Measurements from ENCODE around the gene INSM1. TPM values are rescaled to one million over a fixed set of nuclear protein-coding genes. Genes with fewer than 3 reads are reported as not detected.
"Not testable (repeated sequence)": the region's sequence is repeated elsewhere in the genome, so short reads cannot be mapped to it uniquely, and the experiment has no call there.

INSM1 gene
- total RNA-seq, 6 experiments from 2014 or later, result not detected

- H3K4me1 Mint-ChIP-seq (ENCODE audit: low read depth), result peaks cover 5% of the 10 kb centered on the region; the same call in 1 of the 2 replicates
- H3K4me3 Mint-ChIP-seq, result no peak overlapping the region
- no peak for TF ChIP-seq CTCF (IDR thresholded peaks at IDR 0.05)
- H3K27ac Mint-ChIP-seq, result no peak overlapping the region
- no peaks in the 10 kb centered on the region for H3K36me3 Mint-ChIP-seq (ENCODE audit: low read depth)
- H3K27me3 Mint-ChIP-seq (ENCODE audit: insufficient read depth), result peaks cover 11% of the 10 kb centered on the region
- H3K9me3 Mint-ChIP-seq, result no peaks in the 10 kb centered on the region
- no peak for DNase-seq
These were observed 24.0 kb upstream of the INSM1 start for GRCh38 chr20:20343932-20344331.

GRCh38 chr20:20344476-20344875, 23.4 kb upstream of the INSM1 start:
- no peak for DNase-seq
- peaks cover 5% of the 10 kb centered on the region; the same call in 1 of the 2 replicates for H3K4me1 Mint-ChIP-seq (ENCODE audit: low read depth)
- peaks cover 11% of the 10 kb centered on the region for H3K27me3 Mint-ChIP-seq (ENCODE audit: insufficient read depth)
- no peaks in the 10 kb centered on the region for H3K9me3 Mint-ChIP-seq
- no peak overlapping the region for H3K4me3 Mint-ChIP-seq
- H3K27ac Mint-ChIP-seq, result no peak overlapping the region
- H3K36me3 Mint-ChIP-seq (ENCODE audit: low read depth), result no peaks in the 10 kb centered on the region
- TF ChIP-seq CTCF (IDR thresholded peaks at IDR 0.05), result no peak

GRCh38 chr20:20353576-20353975, 14.3 kb upstream of the INSM1 start:
- Mint-ChIP-seq H3K27ac (no peak overlapping the region), H3K9me3 (peaks cover 9% of the 10 kb centered on the region), H3K4me3 (no peak overlapping the region), H3K27me3 (ENCODE audit: insufficient read depth) (no peaks in the 10 kb centered on the region; the same call in 1 of the 2 replicates), H3K4me1 (ENCODE audit: low read depth) (no peaks in the 10 kb centered on the region), H3K36me3 (ENCODE audit: low read depth) (no peaks in the 10 kb centered on the region)
- no peak for DNase-seq
- no peak for TF ChIP-seq CTCF (IDR thresholded peaks at IDR 0.05)

GRCh38 chr20:20355503-20355902, 12.4 kb upstream of the INSM1 start:
- not testable (repeated sequence) for H3K4me3 Mint-ChIP-seq; H3K27ac Mint-ChIP-seq; H3K27me3 Mint-ChIP-seq (ENCODE audit: insufficient read depth); H3K9me3 Mint-ChIP-seq; H3K36me3 Mint-ChIP-seq (ENCODE audit: low read depth); H3K4me1 Mint-ChIP-seq (ENCODE audit: low read depth); DNase-seq

- Mint-ChIP-seq H3K36me3 (ENCODE audit: low read depth) (no peaks in the 10 kb centered on the region), H3K27me3 (ENCODE audit: insufficient read depth) (peaks cover 23% of the 10 kb centered on the region), H3K4me3 (no peak overlapping the region), H3K27ac (no peak overlapping the region), H3K4me1 (ENCODE audit: low read depth) (no peaks in the 10 kb centered on the region; the same call in 1 of the 2 replicates), H3K9me3 (peaks cover 9% of the 10 kb centered on the region)
- no peak for TF ChIP-seq CTCF (IDR thresholded peaks at IDR 0.05)
- DNase-seq, result no peak
These were observed 9.1 kb upstream of the INSM1 start for GRCh38 chr20:20358801-20359200.

GRCh38 chr20:20359628-20360027, 8.3 kb upstream of the INSM1 start:
- Mint-ChIP-seq H3K9me3 (peaks cover 5% of the 10 kb centered on the region; the same call in 1 of the 2 replicates), H3K4me1 (ENCODE audit: low read depth) (no peaks in the 10 kb centered on the region; the same call in 1 of the 2 replicates), H3K36me3 (ENCODE audit: low read depth) (no peaks in the 10 kb centered on the region), H3K27me3 (ENCODE audit: insufficient read depth) (peaks cover 27% of the 10 kb centered on the region), H3K4me3 (no peak overlapping the region), H3K27ac (no peak overlapping the region)
- DNase-seq, result no peak
- TF ChIP-seq CTCF (IDR thresholded peaks at IDR 0.05), result no peak

All from HFFc6 (cell line).